ENCODE results near the gene KCNJ3.

Gene KCNJ3

DNA sequence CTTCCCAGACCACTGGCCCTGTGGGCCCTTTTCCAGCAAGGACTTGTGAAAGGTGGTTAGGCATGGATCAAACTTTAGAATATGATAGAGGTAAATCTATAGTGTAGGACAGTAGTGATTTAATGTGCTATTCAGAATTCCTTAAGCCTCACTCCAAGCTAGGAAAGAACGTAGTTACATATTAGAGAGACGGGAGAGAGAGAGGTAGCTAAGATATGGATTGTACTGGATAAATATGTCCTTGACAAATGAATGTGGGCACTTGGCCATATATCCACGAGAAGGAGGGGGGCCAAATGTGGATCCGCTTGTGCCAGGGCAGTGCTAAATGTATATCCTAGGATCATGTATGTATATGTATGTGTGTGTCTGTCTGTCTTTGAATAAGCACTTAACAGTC is 6.5 kb downstream of the KCNJ3 start:
- no peaks in the 10 kb centered on the region for H3K36me3 ChIP-seq (ENCODE audit: insufficient read depth, insufficient read length, low read length)
- H3K9me3 ChIP-seq (ENCODE audit: insufficient read depth, low read length) = no peaks in the 10 kb centered on the region
- no peak overlapping the region for H3K4me3 ChIP-seq (ENCODE audit: insufficient read length, low read depth)
- H3K27me3 ChIP-seq (ENCODE audit: insufficient read depth, insufficient read length) = peaks cover 4% of the 10 kb centered on the region
- TF ChIP-seq YY1 (IDR thresholded peaks at IDR 0.05; ENCODE audit: insufficient read depth, insufficient read length) (no peak), ZNF274 (IDR thresholded peaks at IDR 0.05; ENCODE audit: low read depth, low read length) (no peak), SUZ12 (IDR thresholded peaks at IDR 0.05; ENCODE audit: extremely low read depth, insufficient read depth, insufficient read length) (no peak)
- no peak overlapping the region for H3K9ac ChIP-seq (ENCODE audit: insufficient read length, low read depth)
- H3K4me1 ChIP-seq (ENCODE audit: insufficient read depth, insufficient read length) = no peaks in the 10 kb centered on the region
- no peak for DNase-seq (ENCODE audit: low read depth, low spot score)

DNA sequence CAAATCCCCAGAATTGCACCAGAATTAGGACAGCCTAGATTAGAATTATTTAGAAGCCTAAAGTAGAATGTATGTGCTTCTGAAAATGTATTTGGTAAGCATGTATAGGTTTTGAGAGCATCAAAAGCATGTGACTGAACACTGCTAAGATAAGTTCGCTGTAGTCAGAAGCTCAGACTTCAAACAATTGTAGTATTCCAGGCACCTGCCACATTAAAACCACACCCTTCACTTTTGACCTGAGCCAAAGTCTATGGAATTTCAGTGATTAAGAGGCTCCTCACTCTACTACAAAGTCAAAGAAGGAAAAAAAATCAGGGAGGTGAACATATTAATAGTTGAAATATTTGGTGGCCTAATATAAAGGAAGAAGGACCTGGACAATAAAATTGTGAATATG is 8.2 kb downstream of the KCNJ3 start:
- Histone ChIP-seq H3K9me3 (ENCODE audit: insufficient read depth, low read length) (no peaks in the 10 kb centered on the region), H3K9ac (ENCODE audit: insufficient read length, low read depth) (no peak overlapping the region), H3K36me3 (ENCODE audit: insufficient read depth, insufficient read length, low read length) (no peaks in the 10 kb centered on the region), H3K4me3 (ENCODE audit: insufficient read length, low read depth) (no peak overlapping the region), H3K4me1 (ENCODE audit: insufficient read depth, insufficient read length) (no peaks in the 10 kb centered on the region), H3K27me3 (ENCODE audit: insufficient read depth, insufficient read length) (no peaks in the 10 kb centered on the region)
- DNase-seq (ENCODE audit: low read depth, low spot score) = no peak
- no peak for TF ChIP-seq YY1 (IDR thresholded peaks at IDR 0.05; ENCODE audit: insufficient read depth, insufficient read length)
- no peak for TF ChIP-seq ZNF274 (IDR thresholded peaks at IDR 0.05; ENCODE audit: low read depth, low read length)

DNA sequence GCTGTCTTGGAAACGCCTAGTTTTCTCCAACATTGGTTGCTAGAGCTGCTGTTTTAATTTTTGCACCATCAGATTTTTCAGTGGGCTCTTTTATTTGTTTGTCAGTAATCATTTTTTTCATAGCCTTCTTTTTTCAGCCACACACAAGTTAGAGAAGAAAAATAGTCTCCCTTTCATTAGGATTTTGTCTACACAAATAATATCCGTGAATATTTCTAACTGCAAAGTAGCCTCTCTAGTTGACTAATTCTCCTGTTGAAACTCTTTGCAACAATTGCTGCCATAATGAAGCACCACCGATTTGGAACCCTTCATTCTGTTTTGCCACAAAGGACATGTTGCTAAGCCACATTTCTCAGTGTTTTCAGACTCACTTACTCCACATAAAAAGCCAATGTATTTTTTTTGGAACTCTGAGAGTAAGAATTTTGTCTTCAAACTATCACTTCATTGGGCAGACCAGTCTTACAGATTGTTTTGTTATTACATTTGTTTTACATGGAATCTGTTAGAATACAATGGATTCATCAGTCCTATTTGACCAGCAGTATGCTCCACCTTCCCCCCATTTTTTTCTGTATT is 9.6 kb downstream of the KCNJ3 start:
- Histone ChIP-seq H3K9me3 (ENCODE audit: insufficient read depth, low read length) (no peaks in the 10 kb centered on the region), H3K27me3 (ENCODE audit: insufficient read depth, insufficient read length) (no peaks in the 10 kb centered on the region), H3K36me3 (ENCODE audit: insufficient read depth, insufficient read length, low read length) (no peaks in the 10 kb centered on the region), H3K9ac (ENCODE audit: insufficient read length, low read depth) (no peak overlapping the region), H3K4me1 (ENCODE audit: insufficient read depth, insufficient read length) (no peaks in the 10 kb centered on the region), H3K4me3 (ENCODE audit: insufficient read length, low read depth) (no peak overlapping the region)
- TF ChIP-seq ZNF274 (IDR thresholded peaks at IDR 0.05; ENCODE audit: low read depth, low read length) = no peak
- no peak for DNase-seq (ENCODE audit: low read depth, low spot score)

DNA sequence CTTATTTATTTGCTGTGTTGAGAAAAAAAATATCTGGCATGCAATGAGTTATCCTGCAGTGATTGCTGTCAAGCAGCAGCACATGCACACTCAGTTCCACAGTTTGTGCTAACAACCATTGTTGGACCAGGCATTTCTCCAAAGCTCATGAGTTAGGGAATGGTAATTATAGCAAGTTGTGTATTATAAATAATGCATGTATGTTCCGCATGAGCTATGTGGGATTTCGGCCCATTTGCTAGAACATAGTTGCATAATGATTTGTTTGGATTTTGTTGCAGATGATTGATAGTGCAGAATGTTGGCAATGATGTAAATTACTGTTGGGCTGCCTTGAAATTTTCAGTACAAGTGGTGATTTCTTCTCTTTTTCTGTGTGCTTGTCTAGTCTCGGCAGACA is 10.7 kb downstream of the KCNJ3 start:
- no peak overlapping the region for H3K4me3 ChIP-seq (ENCODE audit: insufficient read length, low read depth)
- TF ChIP-seq YY1 (IDR thresholded peaks at IDR 0.05; ENCODE audit: insufficient read depth, insufficient read length) (no peak), ZNF274 (IDR thresholded peaks at IDR 0.05; ENCODE audit: low read depth, low read length) (no peak), SUZ12 (IDR thresholded peaks at IDR 0.05; ENCODE audit: extremely low read depth, insufficient read depth, insufficient read length) (no peak)
- no peaks in the 10 kb centered on the region for H3K4me1 ChIP-seq (ENCODE audit: insufficient read depth, insufficient read length)
- no peaks in the 10 kb centered on the region for H3K36me3 ChIP-seq (ENCODE audit: insufficient read depth, insufficient read length, low read length)
- no peaks in the 10 kb centered on the region for H3K27me3 ChIP-seq (ENCODE audit: insufficient read depth, insufficient read length)
- no peaks in the 10 kb centered on the region for H3K9me3 ChIP-seq (ENCODE audit: insufficient read depth, low read length)
- no peak for DNase-seq (ENCODE audit: low read depth, low spot score)
- no peak overlapping the region for H3K9ac ChIP-seq (ENCODE audit: insufficient read length, low read depth)

DNA sequence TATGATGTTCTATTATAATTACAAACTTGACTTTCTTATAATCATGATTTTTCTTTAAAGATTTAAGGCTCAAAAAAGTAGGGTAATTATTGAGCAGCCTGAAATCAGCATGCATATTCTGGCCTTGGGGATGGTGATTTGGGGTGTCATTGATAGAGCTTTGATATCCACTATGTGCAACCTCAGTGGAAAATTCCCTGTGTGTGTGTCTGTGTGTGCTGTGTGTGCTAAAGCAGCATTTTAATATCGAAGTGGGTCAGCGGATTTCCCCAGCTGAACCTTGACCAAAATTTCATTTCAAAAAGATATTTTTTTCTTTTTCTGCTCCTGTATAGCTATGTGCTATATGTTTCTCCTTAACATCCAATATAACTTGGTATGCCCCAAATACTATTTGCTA is 11.6 kb downstream of the KCNJ3 start:
- TF ChIP-seq YY1 (IDR thresholded peaks at IDR 0.05; ENCODE audit: insufficient read depth, insufficient read length) (no peak), ZNF274 (IDR thresholded peaks at IDR 0.05; ENCODE audit: low read depth, low read length) (no peak), SUZ12 (IDR thresholded peaks at IDR 0.05; ENCODE audit: extremely low read depth, insufficient read depth, insufficient read length) (no peak)
- DNase-seq (ENCODE audit: low read depth, low spot score) = no peak
- Histone ChIP-seq H3K4me3 (ENCODE audit: insufficient read length, low read depth) (no peak overlapping the region), H3K27me3 (ENCODE audit: insufficient read depth, insufficient read length) (no peaks in the 10 kb centered on the region), H3K36me3 (ENCODE audit: insufficient read depth, insufficient read length, low read length) (no peaks in the 10 kb centered on the region), H3K9ac (ENCODE audit: insufficient read length, low read depth) (no peak overlapping the region), H3K4me1 (ENCODE audit: insufficient read depth, insufficient read length) (no peaks in the 10 kb centered on the region), H3K9me3 (ENCODE audit: insufficient read depth, low read length) (no peaks in the 10 kb centered on the region)

DNA sequence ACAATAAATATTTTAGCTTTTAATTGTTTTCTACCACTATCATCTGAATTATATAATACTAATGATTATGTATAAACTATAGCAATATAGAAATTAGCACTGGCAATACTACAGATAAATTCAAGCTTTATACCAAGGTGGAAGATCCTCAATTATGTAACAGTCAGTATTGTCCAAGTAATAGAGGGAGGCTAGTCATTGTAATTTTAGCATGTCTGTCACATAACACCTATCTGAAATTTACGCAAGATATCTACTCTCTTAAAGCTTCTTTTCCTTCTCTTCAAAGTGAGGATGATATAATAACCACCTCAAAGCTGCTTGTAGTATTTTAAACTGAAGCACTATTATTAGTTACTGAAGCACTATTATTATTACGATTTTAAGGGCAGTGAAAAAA is 12.2 kb downstream of the KCNJ3 start:
- Histone ChIP-seq H3K27me3 (ENCODE audit: insufficient read depth, insufficient read length) (no peaks in the 10 kb centered on the region), H3K36me3 (ENCODE audit: insufficient read depth, insufficient read length, low read length) (no peaks in the 10 kb centered on the region), H3K4me3 (ENCODE audit: insufficient read length, low read depth) (no peak overlapping the region), H3K4me1 (ENCODE audit: insufficient read depth, insufficient read length) (no peaks in the 10 kb centered on the region), H3K9me3 (ENCODE audit: insufficient read depth, low read length) (no peaks in the 10 kb centered on the region), H3K9ac (ENCODE audit: insufficient read length, low read depth) (no peak overlapping the region)
- TF ChIP-seq SUZ12 (IDR thresholded peaks at IDR 0.05; ENCODE audit: extremely low read depth, insufficient read depth, insufficient read length) (no peak), ZNF274 (IDR thresholded peaks at IDR 0.05; ENCODE audit: low read depth, low read length) (no peak), YY1 (IDR thresholded peaks at IDR 0.05; ENCODE audit: insufficient read depth, insufficient read length) (no peak)
- no peak for DNase-seq (ENCODE audit: low read depth, low spot score)

DNA sequence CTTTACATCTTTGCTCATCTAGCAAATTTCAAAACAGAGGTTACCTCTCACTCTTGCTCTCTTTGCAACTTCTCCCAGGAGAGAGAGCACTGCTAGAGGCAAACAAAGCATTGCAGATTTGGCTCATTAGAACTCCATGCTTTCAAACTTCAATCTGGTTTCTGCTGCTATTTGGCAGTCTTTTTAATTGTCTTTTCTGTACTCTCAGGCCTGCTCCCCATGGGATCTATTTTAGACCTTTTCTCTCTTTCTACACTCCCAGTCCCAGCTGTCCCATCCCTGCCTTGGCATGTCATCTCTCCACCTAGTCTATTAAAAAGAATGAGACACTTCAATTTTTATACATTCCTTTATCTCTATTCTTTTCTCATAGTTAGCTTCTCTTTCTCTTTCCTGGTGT is 15.2 kb downstream of the KCNJ3 start:
- no peaks in the 10 kb centered on the region for H3K27me3 ChIP-seq (ENCODE audit: insufficient read depth, insufficient read length)
- H3K36me3 ChIP-seq (ENCODE audit: insufficient read depth, insufficient read length, low read length) = no peaks in the 10 kb centered on the region
- TF ChIP-seq YY1 (IDR thresholded peaks at IDR 0.05; ENCODE audit: insufficient read depth, insufficient read length) (no peak), SUZ12 (IDR thresholded peaks at IDR 0.05; ENCODE audit: extremely low read depth, insufficient read depth, insufficient read length) (no peak), ZNF274 (IDR thresholded peaks at IDR 0.05; ENCODE audit: low read depth, low read length) (no peak)
- H3K4me1 ChIP-seq (ENCODE audit: insufficient read depth, insufficient read length) = no peaks in the 10 kb centered on the region
- no peak for DNase-seq (ENCODE audit: low read depth, low spot score)
- H3K9me3 ChIP-seq (ENCODE audit: insufficient read depth, low read length) = no peaks in the 10 kb centered on the region
- H3K4me3 ChIP-seq (ENCODE audit: insufficient read length, low read depth) = no peak overlapping the region
- no peak overlapping the region for H3K9ac ChIP-seq (ENCODE audit: insufficient read length, low read depth)

DNA sequence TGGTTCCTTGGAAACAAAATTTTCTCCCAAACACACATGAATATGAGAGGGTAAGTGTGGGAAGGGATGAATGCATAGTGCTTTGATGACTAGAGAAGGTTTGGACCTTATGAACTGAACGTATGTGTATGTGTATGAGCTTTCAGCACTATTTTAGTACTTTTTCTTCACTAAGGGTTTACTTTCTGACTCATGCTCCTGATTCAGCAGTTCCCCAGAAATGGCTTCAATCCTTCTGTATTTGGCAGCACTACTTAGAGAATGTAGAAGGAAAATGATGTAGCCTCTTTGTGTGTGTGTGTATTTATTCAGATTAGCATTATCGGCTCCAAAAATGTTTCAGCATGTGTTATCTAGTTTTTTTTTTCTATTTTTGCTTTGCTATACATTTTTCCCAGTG is 22.2 kb downstream of the KCNJ3 start:
- Histone ChIP-seq H3K4me3 (ENCODE audit: insufficient read length, low read depth) (no peak overlapping the region), H3K27me3 (ENCODE audit: insufficient read depth, insufficient read length) (no peaks in the 10 kb centered on the region), H3K9ac (ENCODE audit: insufficient read length, low read depth) (no peak overlapping the region), H3K9me3 (ENCODE audit: insufficient read depth, low read length) (no peaks in the 10 kb centered on the region), H3K36me3 (ENCODE audit: insufficient read depth, insufficient read length, low read length) (no peaks in the 10 kb centered on the region), H3K4me1 (ENCODE audit: insufficient read depth, insufficient read length) (no peaks in the 10 kb centered on the region)
- DNase-seq (ENCODE audit: low read depth, low spot score) = no peak
- TF ChIP-seq SUZ12 (IDR thresholded peaks at IDR 0.05; ENCODE audit: extremely low read depth, insufficient read depth, insufficient read length) (no peak), YY1 (IDR thresholded peaks at IDR 0.05; ENCODE audit: insufficient read depth, insufficient read length) (no peak), ZNF274 (IDR thresholded peaks at IDR 0.05; ENCODE audit: low read depth, low read length) (no peak)

Measured in NT2/D1 (cell line).